Stimulated activated CD8-positive, alpha-beta memory T cell treated with anti-CD3 and anti-CD28 coated beads, Interleukin-4, amount 100 ng/mL, for 4 hours (primary cell): ENCODE data around the gene COL15A1.

ENCODE experiments used
- DNase-seq, 2 donors: peaks; one replicate each; pipeline ENCODE4 v3.0.0-alpha.2; 2020; ENCODE audit warnings: low read depth in 2 of 2, low spot score in 1 of 2

Gene COL15A1

GRCh38 chr9:98944057-98944733 is 488 bp downstream of the COL15A1 start:
- no peak for DNase-seq

- DNase-seq = no peak
Observed at GRCh38 chr9:98944734-98945074, 997 bp downstream of the COL15A1 start.

DNA sequence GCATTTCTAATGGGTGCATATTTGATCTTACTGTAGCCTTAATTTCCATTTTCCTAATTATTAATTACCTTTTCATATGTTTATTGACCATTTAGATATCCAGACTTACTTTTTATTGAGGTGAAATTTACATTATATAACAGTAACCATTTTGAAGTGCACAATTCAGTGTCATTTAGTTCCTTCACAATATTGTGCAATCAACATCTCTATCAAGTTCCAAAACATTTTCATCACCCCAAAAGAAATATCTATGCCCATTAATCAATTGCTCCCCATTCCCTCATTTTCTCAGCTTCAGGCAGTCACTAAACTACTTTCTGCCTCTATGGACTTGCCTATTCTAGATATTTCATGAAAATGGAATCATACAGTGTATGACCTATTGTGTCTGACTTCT is 5.9 kb downstream of the COL15A1 start:
- no peak for DNase-seq

DNA sequence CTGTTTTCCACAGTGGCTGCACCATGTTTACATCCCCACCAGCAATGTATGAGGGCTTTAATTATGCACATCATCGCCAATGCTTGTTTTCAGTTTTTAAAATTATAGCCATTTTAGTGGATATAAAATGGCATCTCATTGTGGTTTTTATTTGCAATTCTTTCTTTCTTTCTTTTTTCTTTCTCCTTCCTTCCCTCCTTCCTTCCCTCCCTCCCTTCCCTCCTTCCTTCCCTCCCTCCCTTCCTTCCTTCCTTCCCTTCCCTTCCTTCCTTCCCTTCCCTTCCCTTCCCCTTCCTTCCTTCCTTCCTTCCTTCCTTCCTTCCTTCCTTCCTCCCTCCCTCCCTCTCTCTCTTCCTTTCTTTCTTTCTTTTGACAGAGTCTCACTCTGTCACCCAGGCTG is 6.6 kb downstream of the COL15A1 start:
- no peak for DNase-seq

DNA sequence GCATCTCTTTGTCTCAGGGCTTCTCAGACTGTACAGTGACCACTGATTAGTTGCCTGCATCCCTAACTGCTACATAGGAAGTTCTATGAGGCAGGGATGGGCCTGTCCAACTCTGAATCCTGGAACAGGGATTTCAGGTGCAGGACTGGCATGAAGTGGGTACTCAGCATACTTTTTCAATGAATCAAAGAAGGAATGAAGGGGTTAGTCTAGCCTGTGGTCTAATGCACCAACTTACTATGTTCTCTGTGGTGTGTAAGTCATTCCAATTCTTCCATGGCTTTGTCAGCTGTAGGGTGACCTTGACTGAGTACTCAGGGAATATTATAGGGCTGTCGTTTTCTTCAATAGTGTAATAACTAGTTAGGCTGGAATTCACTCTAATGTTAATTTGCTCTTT is 8.3 kb downstream of the COL15A1 start:
- no peak for DNase-seq

GRCh38 chr9:98953581-98954243 is 10.0 kb downstream of the COL15A1 start:
- no peak for DNase-seq

DNA sequence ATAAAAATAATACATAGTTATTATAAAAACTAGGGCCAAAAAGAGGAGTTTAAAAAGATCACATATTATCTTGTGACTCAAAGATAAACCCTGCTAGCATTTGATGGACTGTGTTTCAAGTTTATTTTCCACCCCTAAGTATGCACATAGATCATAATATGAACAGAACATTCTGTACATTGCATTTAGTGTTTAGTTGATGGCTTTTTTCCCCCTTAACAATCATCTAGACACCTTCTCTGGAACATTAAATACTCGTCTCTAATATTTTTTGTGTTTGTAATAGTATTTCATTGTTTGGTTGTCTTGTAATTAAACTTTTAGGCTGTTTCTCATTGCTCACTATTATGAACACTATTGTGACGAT is 10.5 kb downstream of the COL15A1 start:
- no peak for DNase-seq

- no peak for DNase-seq
Observed at GRCh38 chr9:98955259-98955658, 11.6 kb downstream of the COL15A1 start.

DNA sequence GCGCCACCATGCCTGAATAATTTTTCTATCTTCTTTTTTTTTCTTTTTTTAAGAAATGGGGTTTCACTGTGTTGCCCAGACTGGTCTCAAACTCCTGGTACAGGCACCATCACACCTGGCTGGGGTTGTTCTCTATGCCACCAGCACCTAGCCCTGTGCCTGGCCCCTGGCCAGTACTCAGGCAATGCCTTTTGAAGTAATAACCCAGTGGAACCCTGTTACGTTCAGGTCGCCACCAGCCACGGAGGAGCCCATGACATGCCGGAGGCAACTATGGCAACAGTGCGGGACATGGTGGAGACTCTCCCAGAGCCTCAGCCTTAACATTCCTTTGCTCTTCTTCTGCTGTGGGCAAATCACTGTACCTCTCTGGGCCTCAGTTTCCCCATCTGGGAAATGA is 14.1 kb downstream of the COL15A1 start:
- DNase-seq = no peak

GRCh38 chr9:98958271-98958984 is 14.7 kb downstream of the COL15A1 start:
- DNase-seq = no peak

- no peak for DNase-seq
Observed at GRCh38 chr9:98960409-98960808, 16.7 kb downstream of the COL15A1 start.

- no peak for DNase-seq
Observed at GRCh38 chr9:98961513-98962180, 17.9 kb downstream of the COL15A1 start.

GRCh38 chr9:98962181-98962560 is 18.5 kb downstream of the COL15A1 start:
- DNase-seq = no peak

GRCh38 chr9:98962861-98963260 is 19.2 kb downstream of the COL15A1 start:
- DNase-seq = no peak

DNA sequence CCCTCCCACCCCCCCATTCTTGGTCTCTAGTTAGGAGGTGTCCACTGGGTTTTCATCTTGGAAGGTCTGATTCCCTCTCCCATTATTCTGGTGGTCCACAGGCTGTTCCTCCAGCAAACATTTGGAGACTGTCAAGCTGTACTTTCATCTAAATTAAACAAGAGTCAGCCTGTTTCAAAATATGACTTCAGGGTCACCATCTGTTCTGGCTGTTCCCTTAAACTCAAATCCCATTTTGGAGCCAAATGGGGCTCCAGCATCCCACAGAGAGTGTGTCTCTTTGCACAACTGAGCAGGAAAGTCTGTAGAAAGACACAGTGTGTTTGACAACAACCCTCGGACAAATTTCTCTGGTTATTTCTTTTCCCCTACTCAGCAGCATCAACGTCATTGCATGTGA is 20.5 kb downstream of the COL15A1 start:
- DNase-seq = no peak

DNA sequence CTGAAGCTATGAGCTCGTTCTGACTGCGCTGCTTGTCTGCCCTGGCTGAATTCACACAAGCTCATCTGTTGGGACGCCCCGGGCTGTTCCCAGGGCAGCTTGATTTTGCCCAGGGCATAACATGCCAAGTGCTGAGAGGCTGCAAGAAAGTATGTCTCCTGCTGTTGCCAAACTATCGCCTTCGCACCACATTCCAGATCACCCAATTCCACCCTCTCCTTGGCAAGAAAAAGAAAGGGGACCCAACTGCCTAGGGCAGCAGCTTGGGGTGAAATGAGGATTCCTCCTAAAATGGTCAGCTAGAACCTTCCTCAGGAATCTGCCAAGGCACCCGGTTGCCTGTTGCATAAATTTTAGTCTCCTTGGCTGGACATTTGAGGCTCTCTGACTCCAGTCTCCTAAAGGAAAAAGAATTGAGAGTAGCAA is 21.2 kb downstream of the COL15A1 start:
- DNase-seq = no peak

DNA sequence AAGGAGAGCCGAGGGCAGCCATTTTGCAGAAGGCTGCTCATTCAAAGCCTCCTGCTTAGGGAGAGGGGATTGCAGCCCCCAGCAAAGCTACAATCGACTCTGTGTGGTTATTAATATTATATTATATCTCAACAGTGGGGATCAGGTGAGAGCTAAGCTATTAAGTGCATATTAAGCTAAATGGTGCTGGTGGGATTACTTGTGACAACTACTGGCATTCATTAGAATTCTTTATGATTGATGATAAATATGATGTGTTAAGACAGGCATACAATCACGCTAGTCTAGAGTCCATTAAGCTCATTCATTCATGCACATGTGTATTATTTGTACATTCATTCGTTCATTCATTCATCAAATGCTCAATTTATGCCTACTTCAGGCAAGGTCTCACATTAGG is 23.0 kb downstream of the COL15A1 start:
- DNase-seq = no peak

DNA sequence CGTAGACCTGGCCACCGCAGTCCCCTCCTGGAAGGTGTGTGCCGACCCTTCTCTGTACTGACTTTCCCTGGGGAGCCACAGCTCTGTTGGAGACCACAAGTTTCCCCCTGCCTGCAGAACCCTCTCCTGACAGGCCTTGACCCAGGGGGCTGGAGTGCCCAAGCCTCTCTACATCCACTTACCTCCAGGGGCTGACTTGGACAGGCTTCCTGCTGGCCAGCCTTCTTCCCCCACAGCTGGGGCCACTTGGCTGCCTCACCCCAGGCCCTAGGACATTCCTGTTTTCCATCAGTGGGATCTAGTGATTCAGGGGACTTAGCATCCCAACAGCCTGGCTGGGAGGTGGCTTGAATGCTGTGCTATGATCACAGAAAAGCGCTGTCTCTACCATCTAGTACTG is 23.6 kb downstream of the COL15A1 start:
- no peak for DNase-seq

DNA sequence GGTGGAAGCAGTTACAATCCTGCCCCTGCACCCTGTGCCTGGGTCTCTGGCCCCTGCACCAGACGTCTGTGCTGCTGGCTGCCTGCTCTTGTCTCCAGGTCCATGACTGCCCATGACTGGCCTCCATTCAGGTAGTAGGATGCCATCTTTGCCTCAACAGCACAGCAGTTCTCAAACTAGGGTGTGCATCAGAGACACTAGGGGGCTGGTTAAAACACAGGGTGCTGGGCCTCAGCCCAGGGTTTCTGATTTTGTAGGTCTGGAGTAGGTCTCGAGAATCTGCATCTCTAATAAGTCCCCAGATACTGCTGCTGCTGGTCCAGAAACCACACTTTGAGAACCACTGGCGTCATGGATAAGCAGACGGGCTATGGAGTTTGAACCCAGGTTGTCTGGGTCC is 24.0 kb downstream of the COL15A1 start:
- DNase-seq = no peak

GRCh38 chr9:98968601-98969337 is 25.1 kb downstream of the COL15A1 start:
- DNase-seq = no peak

DNA sequence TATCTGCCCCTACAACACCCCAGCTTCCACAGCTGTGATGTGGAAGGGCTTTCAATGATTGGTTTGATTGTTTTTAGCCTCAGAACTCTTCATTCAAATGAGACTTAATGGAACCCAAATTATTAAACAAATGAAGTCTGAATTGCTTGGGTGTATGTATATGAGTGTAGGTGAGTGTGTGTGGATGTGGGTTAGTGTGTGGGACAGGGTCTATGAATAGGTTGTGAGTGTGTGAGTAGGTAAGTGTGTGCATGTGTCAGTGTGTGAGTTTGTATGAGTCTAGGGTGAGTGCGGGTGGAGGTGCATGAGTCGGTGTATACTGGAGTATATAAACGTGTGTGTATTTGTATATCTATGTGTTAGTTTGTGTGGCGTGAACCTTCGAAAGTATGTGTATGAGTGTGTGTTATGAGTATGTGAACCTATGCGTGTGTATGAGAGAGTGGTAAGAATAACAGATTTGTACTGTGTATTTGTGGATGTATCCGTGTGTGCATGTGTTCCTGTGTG is 26.9 kb downstream of the COL15A1 start:
- DNase-seq = no peak
